Thymus (tissue), 11 donors: Measurements from ENCODE around the gene EPS8L1. TPM values are rescaled to one million over a fixed set of nuclear protein-coding genes. Genes with fewer than 3 reads are reported as not detected.

Experiments used
- DNase-seq, 9 donors: peaks; one replicate each; pipeline ENCODE4 v3.0.0-alpha.2; 2013; ENCODE audit warnings: low spot score in 9 of 9, low read depth in 6 of 9, missing footprints in 1 of 9
- H3K27ac ChIP-seq, 2 donors: one replicate each; pipeline ENCODE4 v1.5.1; 2013; ENCODE audit warnings: control low read depth in 1 of 2, low read depth in 1 of 2, low read length in 1 of 2, mild to moderate bottlenecking in 1 of 2, moderate library complexity in 1 of 2
- H3K27me3 ChIP-seq, 2 donors: one replicate each; pipeline ENCODE4 v1.5.1; 2013; ENCODE audit warnings: low read length in 1 of 2; ENCODE audit not compliant: control insufficient read depth in 2 of 2, insufficient read depth in 1 of 2
- H3K36me3 ChIP-seq, 2 donors: one replicate each; pipeline ENCODE4 v1.5.1; 2013; ENCODE audit warnings: low read length in 1 of 2, mild to moderate bottlenecking in 1 of 2, moderate library complexity in 1 of 2; ENCODE audit not compliant: control insufficient read depth in 2 of 2, insufficient read depth in 2 of 2
- H3K4me1 ChIP-seq, 2 donors: one replicate each; pipeline ENCODE4 v1.5.1; 2013; ENCODE audit warnings: low read length in 2 of 2; ENCODE audit not compliant: control insufficient read depth in 2 of 2, insufficient read depth in 2 of 2
- H3K4me3 ChIP-seq, 2 donors: one replicate each; pipeline ENCODE4 v1.5.1; 2013; ENCODE audit warnings: low read length in 2 of 2, control low read depth in 1 of 2, mild to moderate bottlenecking in 1 of 2
- H3K9me3 ChIP-seq, 2 donors: one replicate each; pipeline ENCODE4 v1.5.1; 2013; ENCODE audit warnings: low read length in 1 of 2, mild to moderate bottlenecking in 1 of 2; ENCODE audit not compliant: control insufficient read depth in 2 of 2, insufficient read depth in 1 of 2
- WGBS: extraction: QIAGEN DNeasy Blood & Tissue Kit; methylation state at CpG from one replicate; pipeline ENCODE4 v1.1.7; 2013; 5-methylcytosine and 5-hydroxymethylcytosine counted together
- polyA plus RNA-seq: library from polyadenylated mRNA; stranded (reverse); fragments of 200-250 nt; gene quantifications from one replicate; pipeline ENCODE4 v1.2.3, GENCODE V29; 2013
- total RNA-seq: library from RNA; stranded (reverse); fragments of 120-200 nt; gene quantifications from one replicate; pipeline ENCODE4 v1.2.4, GENCODE V29; 2013
- donor health status: healthy.

Gene EPS8L1
- total and polyA plus RNA-seq, 2 donors: 2.3 to 26.6 TPM

DNA sequence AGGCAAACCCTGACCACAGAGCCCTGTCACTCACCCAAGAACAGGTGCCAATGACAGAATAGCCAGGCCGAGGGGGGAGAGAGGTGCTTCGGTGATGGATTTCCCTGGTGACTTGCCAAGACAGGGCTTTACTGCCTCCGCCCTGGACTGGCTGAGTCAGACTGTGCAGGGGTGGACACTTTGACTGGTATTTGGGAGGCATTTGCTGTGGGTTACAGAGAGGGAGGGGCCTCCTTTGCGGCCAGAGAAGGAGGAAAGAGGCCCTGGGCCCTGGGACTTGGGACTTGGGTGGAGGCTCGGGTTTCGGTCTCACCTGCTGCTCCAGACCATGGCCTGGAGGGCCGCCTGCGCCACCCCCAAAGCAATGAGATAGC is 4.6 kb upstream of the EPS8L1 start:
- Histone ChIP-seq H3K27me3 (peaks cover 9 to 65% of the 10 kb centered on the region in 2 donors), H3K4me3 (no peak overlapping the region), H3K27ac (no peak overlapping the region), H3K4me1 (peaks cover 0 to 6% of the 10 kb centered on the region in 2 donors), H3K36me3 (no peaks in the 10 kb centered on the region), H3K9me3 (no peaks in the 10 kb centered on the region)
- 79% methylated on average over 8 of the region's 8 CpGs for WGBS
- no peak for DNase-seq

DNA sequence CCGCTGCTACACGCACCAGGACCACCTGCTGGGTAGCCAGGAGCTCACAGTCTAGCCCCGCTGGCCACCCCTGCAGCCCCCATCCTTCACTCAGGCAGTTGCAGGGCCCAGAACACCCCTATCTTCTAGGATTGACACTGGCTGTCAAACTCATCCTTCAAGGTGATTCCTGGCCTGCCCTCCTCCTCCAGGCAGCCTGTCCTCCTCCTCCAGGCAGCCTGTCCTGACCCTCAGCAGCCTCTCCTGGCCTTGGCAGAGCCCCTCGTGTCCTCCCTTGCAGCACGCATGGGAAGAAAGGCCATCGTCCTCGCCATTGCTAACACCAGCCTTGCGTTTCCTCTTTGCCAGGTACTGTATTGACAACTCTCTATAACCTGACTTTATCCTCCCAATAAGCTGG is 3.8 kb upstream of the EPS8L1 start:
- 79% methylated on average over 8 of the region's 8 CpGs for WGBS
- Histone ChIP-seq H3K9me3 (no peaks in the 10 kb centered on the region), H3K27me3 (peaks cover 9 to 69% of the 10 kb centered on the region in 2 donors), H3K36me3 (no peaks in the 10 kb centered on the region), H3K27ac (no peak overlapping the region), H3K4me3 (no peak overlapping the region), H3K4me1 (peaks cover 0 to 6% of the 10 kb centered on the region in 2 donors)
- no peak for DNase-seq

DNA sequence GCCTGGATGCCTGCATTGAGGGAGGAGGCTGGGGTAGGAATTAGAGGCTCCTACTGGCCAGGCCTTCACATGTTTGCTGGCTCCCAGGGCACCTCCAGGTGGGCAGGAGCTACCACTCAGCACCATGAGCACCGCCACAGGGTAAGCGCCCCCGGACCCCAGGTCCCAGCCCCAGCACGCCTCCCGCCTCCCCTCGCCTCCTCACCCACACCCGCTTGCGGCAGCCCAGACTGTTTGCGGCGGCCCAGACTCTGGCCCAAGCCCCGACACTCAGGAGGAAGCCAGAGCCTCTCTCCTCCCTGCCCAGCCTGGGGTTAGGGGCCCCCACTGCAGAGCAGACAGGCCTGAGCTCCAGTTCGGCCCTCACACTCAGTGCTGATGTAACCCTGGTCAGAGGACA is 652 bp downstream of the EPS8L1 start:
- H3K27ac ChIP-seq: no peak overlapping the region
- H3K9me3 ChIP-seq: peaks cover 0 to 8% of the 10 kb centered on the region in 2 donors
- peaks cover 16 to 59% of the 10 kb centered on the region in 2 donors for H3K27me3 ChIP-seq
- no peak for DNase-seq
- WGBS: 92% methylated on average over 12 of the region's 12 CpGs
- H3K4me3 ChIP-seq: no peak overlapping the region
- H3K4me1 ChIP-seq: peaks cover 7 to 15% of the 10 kb centered on the region in 2 donors
- H3K36me3 ChIP-seq: no peaks in the 10 kb centered on the region

DNA sequence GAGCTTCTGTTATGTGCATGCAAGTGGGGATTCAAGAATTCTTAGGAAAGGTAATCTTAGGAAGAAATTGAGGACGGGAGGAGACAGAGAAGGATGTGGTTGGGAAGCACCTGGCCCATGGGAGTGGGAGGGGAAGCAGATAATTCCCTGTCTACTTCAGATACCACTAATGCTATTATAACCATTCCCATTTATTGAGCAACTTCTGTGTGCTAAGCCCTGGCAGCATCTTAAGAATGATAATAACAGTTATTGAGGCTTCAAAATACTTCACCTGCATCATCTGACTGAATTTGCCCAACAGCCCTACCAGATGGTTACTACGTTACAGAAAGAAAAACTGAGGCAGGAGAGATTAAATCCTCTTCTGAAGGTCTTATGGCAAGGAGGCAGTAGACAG is 1.4 kb downstream of the EPS8L1 start:
- Histone ChIP-seq H3K9me3 (peaks cover 2 to 12% of the 10 kb centered on the region in 2 donors), H3K27me3 (peaks cover 24 to 59% of the 10 kb centered on the region in 2 donors), H3K27ac (no peak overlapping the region), H3K4me3 (no peak overlapping the region), H3K4me1 (peaks cover 8 to 23% of the 10 kb centered on the region in 2 donors), H3K36me3 (no peaks in the 10 kb centered on the region)
- DNase-seq: no peak
- WGBS: 91% methylated on average over 2 of the region's 2 CpGs

DNA sequence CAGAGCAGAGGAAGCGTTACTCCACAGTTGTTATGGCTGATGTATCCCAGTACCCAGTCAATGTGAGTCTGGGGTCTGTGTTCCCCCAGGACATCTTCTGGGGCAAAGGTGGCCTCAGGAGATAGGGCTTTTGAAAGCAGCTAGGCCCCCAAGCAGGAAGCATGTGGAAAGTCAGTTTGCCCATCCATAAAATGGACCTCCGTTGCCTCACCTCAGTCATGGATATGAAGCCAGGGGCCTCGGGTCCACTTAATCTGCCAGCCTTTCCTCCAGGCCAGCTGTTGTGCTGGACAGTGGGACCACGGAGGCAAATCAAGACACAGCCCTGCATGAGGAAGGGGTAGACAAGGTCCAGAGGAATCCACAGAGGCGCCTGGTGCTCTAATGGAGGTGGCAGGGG is 3.3 kb downstream of the EPS8L1 start:
- DNase-seq: no peak
- peaks cover 5 to 16% of the 10 kb centered on the region in 2 donors for H3K9me3 ChIP-seq
- WGBS: 92% methylated on average over 5 of the region's 5 CpGs
- no peak overlapping the region for H3K27ac ChIP-seq
- peaks cover 8 to 27% of the 10 kb centered on the region in 2 donors for H3K4me1 ChIP-seq
- H3K36me3 ChIP-seq: no peaks in the 10 kb centered on the region
- H3K4me3 ChIP-seq: no peak overlapping the region
- H3K27me3 ChIP-seq: peaks cover 41 to 77% of the 10 kb centered on the region in 2 donors

DNA sequence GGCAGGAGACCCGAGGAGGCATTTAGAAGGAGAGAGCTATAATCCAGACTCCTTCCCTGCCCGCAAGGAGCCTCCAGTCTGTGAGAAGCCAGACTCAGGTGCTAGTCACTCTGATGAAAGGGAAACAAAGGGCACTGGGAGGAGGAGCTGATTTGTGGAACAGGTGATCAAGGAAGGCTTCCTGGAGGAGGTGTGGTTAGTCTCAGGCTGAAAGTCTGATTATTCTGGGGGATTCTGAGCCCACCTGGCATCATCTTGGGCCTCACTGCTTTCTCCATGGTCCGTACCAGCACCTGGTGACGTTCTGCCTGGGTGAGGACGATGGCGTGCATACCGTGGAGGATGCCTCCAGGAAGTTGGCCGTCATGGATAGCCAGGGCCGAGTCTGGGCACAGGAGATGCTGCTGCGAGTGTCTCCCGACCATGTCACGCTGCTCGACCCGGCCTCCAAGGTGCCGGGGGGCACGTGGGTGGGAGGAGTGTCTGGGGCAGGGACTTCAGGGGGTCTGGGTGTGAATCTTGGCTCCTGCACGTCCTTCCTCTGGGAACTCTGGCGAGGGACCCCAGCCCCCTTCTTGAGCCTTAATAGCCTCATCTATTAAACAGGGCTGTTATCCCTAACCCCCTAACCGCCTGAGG is 3.9 kb downstream of the EPS8L1 start:
- Histone ChIP-seq H3K27ac (no peak overlapping the region), H3K4me1 (peaks cover 8 to 27% of the 10 kb centered on the region in 2 donors), H3K27me3 (peaks cover 46 to 82% of the 10 kb centered on the region in 2 donors), H3K9me3 (peaks cover 5 to 16% of the 10 kb centered on the region in 2 donors), H3K36me3 (no peaks in the 10 kb centered on the region), H3K4me3 (no peak overlapping the region)
- 88% methylated on average over 19 of the region's 19 CpGs for WGBS
- no peak for DNase-seq

DNA sequence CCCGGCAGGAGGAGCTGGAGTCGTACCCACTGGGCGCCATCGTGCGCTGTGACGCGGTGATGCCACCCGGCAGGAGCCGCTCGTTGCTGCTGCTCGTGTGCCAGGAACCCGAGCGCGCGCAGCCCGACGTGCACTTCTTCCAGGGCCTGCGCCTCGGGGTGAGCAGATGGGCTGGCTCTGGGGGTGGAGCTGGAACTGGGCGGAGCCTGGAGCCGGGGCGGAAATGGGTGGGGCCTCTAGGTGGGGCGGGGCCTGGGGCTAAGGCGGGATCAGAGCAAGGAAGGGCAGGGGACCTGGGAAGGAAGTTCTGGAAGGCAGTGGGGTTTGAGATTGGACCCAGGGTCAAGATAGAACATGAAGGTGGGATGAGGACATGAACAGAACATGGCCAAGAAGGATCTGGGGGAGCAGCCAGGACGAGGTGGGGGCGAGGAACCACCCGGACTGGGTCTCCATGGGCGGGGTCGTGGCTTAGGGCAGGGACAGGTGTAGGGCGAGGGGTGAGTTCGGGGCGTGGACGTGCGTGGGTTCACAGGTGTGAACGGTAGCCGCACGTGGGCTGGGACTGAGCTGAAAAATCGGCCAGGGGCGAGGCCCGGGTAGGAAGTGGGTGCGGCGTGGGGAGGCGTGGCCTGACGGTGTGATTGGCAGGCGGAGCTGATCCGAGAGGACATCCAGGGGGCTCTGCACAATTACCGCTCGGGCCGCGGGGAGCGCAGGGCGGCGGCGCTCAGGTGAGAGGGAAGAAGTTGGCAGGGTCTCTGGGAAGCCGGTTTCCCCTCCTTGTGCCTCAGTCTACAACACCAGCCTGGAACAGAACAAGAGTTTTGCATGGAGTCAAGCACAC is 4.7 kb downstream of the EPS8L1 start:
- Histone ChIP-seq H3K4me1 (peaks cover 8 to 27% of the 10 kb centered on the region in 2 donors), H3K4me3 (peak overlapping the region; percentile 48 to 50), H3K27ac (no peak overlapping the region), H3K36me3 (no peaks in the 10 kb centered on the region), H3K9me3 (peaks cover 5 to 16% of the 10 kb centered on the region in 2 donors), H3K27me3 (peaks cover 51 to 85% of the 10 kb centered on the region in 2 donors)
- 9% methylated on average over 55 of the region's 55 CpGs for WGBS
- peak in 5 of 9 donors; percentile 43 to 77 (median 65) for DNase-seq

DNA sequence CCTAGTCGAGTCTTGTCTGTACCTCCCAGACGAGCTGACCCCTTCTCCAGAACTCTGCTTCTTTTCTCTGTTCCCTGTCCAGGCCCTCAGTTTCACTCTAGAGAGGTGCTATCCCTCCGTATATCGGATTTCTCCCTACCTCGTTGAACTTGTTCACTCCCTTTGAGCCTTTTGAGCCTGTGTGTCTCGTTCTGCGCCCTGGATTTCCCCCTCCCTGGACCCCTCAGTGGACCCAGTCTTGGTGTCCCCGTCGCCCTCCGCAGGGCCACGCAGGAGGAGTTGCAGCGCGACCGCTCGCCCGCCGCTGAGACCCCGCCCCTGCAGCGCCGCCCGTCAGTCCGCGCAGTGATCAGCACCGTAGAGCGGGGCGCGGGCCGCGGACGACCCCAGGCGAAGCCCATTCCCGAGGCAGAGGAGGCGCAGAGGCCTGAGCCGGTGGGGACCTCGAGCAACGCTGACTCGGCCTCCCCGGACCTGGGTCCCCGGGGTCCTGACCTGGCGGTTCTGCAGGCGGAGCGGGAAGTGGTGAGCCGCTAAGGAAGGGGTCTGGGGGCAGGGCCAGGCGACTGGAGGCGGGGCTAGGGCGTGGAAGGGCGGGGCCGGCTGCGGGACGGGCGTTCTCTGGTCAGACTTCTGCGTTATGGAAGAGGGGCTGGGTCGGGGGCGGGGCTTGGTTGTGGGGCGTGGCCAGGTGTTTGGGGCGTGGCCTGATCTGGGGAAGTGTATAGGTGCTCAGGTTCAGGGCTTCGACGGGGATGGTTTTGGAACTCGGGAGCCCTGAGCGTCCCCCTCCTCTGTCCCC is 5.5 kb downstream of the EPS8L1 start:
- H3K9me3 ChIP-seq: peaks cover 5 to 16% of the 10 kb centered on the region in 2 donors
- H3K27ac ChIP-seq: peak overlapping the region in 1 of 2 donors; percentile 26
- peaks cover 58 to 85% of the 10 kb centered on the region in 2 donors for H3K27me3 ChIP-seq
- WGBS: 1% methylated on average over 60 of the region's 60 CpGs
- peak in 7 of 9 donors; percentile 65 to 85 (median 72) for DNase-seq
- no peaks in the 10 kb centered on the region for H3K36me3 ChIP-seq
- peak overlapping the region; percentile 48 to 50 for H3K4me3 ChIP-seq
- peaks cover 8 to 27% of the 10 kb centered on the region in 2 donors for H3K4me1 ChIP-seq

DNA sequence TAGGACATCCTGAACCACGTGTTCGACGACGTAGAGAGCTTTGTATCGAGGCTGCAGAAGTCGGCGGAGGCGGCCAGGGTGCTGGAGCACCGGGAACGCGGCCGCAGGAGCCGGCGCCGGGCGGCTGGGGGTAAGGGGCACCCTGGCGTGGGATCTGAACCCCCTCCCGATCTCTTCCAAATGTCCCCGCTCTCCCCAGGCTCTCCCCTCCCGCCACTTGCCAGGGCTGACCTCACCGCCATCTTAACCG is 6.0 kb downstream of the EPS8L1 start:
- Histone ChIP-seq H3K36me3 (no peaks in the 10 kb centered on the region), H3K27ac (no peak overlapping the region), H3K9me3 (peaks cover 5 to 16% of the 10 kb centered on the region in 2 donors), H3K27me3 (peaks cover 63 to 85% of the 10 kb centered on the region in 2 donors), H3K4me1 (peaks cover 9 to 27% of the 10 kb centered on the region in 2 donors), H3K4me3 (peak overlapping the region in 1 of 2 donors; percentile 48)
- WGBS: 8% methylated on average over 22 of the region's 22 CpGs
- no peak for DNase-seq
